Activated T-cell treated with anti-CD3 and anti-CD28 coated beads, Interleukin-2, amount 50 U/mL, for 24 hours (primary cell): ENCODE measurements around the gene SMG9.
"Not testable (repeated sequence)": the region's sequence is repeated elsewhere in the genome, so short reads cannot be mapped to it uniquely, and the experiment has no call there.

ENCODE experiments used
- DNase-seq: peaks from one replicate; pipeline ENCODE4 v3.0.0-alpha.2; 2020
- H3K27ac Mint-ChIP-seq: 2 replicates; pipeline ENCODE4 v1.8.0; 2020; ENCODE audit warnings: mild to moderate bottlenecking, mixed read lengths
- H3K27me3 Mint-ChIP-seq: 2 replicates; pipeline ENCODE4 v1.8.0; 2020; ENCODE audit warnings: mixed read lengths
- H3K36me3 Mint-ChIP-seq: 2 replicates; pipeline ENCODE4 v1.8.0; 2020; ENCODE audit warnings: low read depth, mixed read lengths
- H3K4me1 Mint-ChIP-seq: 2 replicates; pipeline ENCODE4 v1.8.0; 2020; ENCODE audit warnings: low read depth, mixed read lengths
- H3K4me3 Mint-ChIP-seq: 2 replicates; pipeline ENCODE4 v1.8.0; 2020; ENCODE audit warnings: mild to moderate bottlenecking, moderate library complexity, mixed read lengths
- H3K9me3 Mint-ChIP-seq: 2 replicates; pipeline ENCODE4 v1.8.0; 2020; ENCODE audit warnings: mixed read lengths

The SMG9 gene

DNA sequence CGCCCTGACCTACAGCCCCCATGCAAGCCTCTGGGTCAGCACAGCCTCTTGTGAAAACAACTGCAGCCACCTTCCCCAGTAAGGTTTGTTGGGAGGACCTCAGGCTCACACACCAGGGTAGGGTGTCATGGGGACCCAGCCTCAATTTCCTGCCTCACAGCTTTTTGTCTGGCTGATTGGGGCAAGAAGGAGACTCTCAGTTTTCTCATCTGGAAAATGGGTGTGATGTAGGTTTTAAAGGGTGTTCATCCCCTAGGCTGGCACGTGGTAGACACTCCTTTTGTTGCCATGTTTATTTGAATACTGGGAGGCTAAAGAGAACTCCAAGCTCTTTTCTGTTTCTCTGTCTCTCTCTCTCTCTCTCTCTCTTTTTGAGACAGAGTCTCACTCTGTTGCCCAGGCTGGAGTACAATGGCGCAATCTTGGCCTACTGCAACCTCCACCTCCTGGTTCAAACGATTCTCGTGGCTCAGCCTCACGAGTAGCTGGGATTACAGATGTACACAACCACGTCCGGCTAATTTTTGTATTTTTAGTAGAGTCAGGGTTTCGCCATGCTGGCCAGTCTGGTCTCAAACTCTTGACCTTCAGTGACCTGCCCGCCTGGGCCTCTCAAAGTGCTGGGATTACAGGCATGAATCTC, 66.6 kb downstream of the SMG9 start:
- Mint-ChIP-seq H3K4me3 (no peak overlapping the region), H3K27me3 (no peaks in the 10 kb centered on the region), H3K4me1 (peaks cover 4% of the 10 kb centered on the region), H3K9me3 (peaks cover 19% of the 10 kb centered on the region), H3K27ac (no peak overlapping the region), H3K36me3 (no peaks in the 10 kb centered on the region)
- no peak for DNase-seq

DNA sequence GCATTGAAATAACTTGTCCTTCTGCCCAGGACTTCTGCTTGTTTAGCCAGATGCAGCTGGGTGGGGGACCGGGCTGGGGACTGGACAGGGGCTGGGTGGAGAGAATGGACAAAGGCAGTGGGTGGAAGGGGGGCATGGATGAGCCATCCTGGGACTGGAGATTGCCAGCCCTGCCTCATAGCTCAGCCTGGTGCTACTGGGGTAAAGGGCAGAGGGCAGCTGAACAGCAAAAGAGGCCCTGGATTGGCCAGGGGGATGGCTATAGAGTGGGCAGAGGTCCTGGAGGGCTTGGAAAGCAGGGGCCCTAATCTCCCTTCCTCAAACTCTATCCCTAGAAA, 67.1 kb downstream of the SMG9 start:
- H3K27me3 Mint-ChIP-seq = no peaks in the 10 kb centered on the region
- no peak overlapping the region for H3K4me3 Mint-ChIP-seq
- H3K9me3 Mint-ChIP-seq = peaks cover 17% of the 10 kb centered on the region
- H3K36me3 Mint-ChIP-seq = no peaks in the 10 kb centered on the region
- no peak overlapping the region for H3K27ac Mint-ChIP-seq
- H3K4me1 Mint-ChIP-seq = peaks cover 4% of the 10 kb centered on the region
- no peak for DNase-seq

DNA sequence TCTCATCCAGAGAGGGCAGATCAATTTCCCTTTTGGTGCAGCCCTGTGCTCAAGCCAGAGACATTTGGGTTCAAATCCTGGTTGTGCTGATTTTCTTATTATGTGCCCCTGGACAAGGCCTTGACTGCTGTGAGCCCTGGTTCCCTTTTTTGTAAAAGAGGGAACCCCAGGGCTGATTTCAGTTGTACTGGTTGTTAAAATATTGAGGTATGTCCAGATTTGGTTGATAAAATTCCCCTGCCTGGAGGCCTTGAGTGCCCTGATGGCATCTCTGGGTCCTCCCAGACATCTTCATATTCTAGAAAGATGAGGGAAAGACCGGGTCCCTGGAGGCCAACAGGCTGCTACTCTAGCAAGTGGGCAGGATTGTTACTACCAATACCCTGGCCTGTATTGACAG, 70.4 kb downstream of the SMG9 start:
- H3K36me3 Mint-ChIP-seq = no peaks in the 10 kb centered on the region
- H3K27me3 Mint-ChIP-seq = no peaks in the 10 kb centered on the region
- DNase-seq = no peak
- H3K27ac Mint-ChIP-seq = no peak overlapping the region
- H3K4me3 Mint-ChIP-seq = no peak overlapping the region
- no peaks in the 10 kb centered on the region for H3K9me3 Mint-ChIP-seq
- peaks cover 4% of the 10 kb centered on the region for H3K4me1 Mint-ChIP-seq

GRCh38 chr19:43683905-43684304, 70.9 kb downstream of the SMG9 start:
- DNase-seq = no peak
- Mint-ChIP-seq H3K27ac (no peak overlapping the region), H3K4me3 (no peak overlapping the region), H3K4me1 (peaks cover 4% of the 10 kb centered on the region), H3K9me3 (no peaks in the 10 kb centered on the region), H3K36me3 (no peaks in the 10 kb centered on the region), H3K27me3 (no peaks in the 10 kb centered on the region)

DNA sequence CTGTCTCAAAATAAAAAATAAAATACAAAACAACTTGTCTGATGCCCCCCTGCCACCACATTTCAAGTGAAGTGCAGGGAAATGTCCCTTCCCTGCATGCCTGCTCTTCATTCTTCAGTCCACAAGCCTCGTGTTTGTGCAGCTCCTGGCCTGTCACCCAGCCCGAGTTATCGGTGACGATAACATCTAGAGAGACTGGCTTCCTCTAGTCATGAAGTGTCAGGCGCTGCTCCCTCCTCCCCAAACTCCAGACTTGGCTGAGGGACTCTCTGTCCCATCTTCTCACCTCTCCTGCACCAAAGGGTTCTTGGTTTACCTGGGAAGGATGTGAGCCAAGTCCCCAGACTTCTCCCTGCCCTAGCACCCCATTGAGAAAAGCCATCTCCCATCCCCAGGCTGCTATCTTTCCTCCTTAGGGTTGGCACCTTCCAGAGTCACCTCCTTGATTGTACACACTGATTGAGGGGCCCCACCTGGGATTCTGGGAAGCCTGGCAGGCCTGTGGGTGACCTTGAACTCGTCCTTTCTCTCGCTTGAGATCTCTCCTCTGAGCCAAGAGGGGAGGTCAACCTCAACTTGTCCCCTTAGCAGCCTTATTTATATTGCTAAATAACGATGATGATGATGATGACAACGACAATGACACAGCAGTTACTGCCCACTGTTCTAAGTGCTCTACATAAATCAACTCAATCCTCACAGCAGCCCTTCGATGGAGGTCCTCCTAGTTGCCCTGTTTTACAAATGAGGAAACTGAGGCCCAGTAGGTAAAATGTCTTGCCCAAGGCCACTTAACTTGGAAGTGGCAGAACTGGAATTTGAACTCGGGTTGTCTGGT, 71.7 kb downstream of the SMG9 start:
- H3K36me3 Mint-ChIP-seq = no peaks in the 10 kb centered on the region
- no peaks in the 10 kb centered on the region for H3K27me3 Mint-ChIP-seq
- no peak for DNase-seq
- no peak overlapping the region for H3K4me3 Mint-ChIP-seq
- H3K27ac Mint-ChIP-seq = no peak overlapping the region
- H3K4me1 Mint-ChIP-seq = peaks cover 4% of the 10 kb centered on the region
- no peaks in the 10 kb centered on the region for H3K9me3 Mint-ChIP-seq

DNA sequence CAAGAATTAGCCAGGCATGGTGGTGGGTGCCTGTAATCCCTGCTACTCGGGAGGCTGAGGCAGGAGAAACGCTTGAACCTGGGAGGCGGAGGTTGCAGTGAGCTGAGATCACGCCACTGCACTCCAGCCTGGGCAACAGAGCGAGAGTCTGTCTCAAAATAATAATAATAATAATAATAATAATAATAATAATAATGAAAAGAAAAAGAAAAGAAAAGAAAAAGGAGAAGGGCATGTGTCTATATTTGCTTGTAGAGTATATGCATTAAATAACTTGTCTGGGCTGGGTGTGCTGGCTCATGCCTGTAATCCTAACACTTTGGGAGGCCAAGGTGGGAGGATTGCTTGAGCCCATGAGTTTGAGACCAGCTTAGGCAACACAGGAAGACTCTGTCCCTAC, 72.5 kb downstream of the SMG9 start:
- H3K4me1 Mint-ChIP-seq, DNase-seq, H3K36me3 Mint-ChIP-seq, H3K9me3 Mint-ChIP-seq, H3K4me3 Mint-ChIP-seq, H3K27ac Mint-ChIP-seq, H3K27me3 Mint-ChIP-seq: not testable (repeated sequence)

DNA sequence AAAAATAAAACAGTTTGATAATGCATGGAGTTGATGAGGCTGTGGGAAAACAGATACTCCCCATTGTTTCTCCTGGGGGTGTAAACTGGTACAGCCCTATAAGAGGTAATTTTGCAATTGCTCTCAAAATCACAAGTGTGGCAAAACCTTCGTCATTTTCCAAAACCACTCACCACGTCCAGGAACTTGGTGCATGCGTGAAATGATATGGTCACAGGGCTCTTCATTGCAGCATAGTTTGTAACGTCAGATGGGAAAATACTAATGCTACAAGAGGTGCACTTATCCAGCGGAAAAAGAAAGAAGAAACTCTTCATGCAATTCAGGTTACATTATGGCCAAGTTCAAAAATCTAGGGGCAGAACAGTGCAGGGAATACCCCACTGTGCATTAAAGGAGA, 72.9 kb downstream of the SMG9 start:
- no peak overlapping the region for H3K4me3 Mint-ChIP-seq
- no peaks in the 10 kb centered on the region for H3K36me3 Mint-ChIP-seq
- H3K27ac Mint-ChIP-seq = no peak overlapping the region

GRCh38 chr19:43678512-43679261, 76.1 kb downstream of the SMG9 start:
- Mint-ChIP-seq H3K9me3 (no peaks in the 10 kb centered on the region), H3K4me1 (peaks cover 13% of the 10 kb centered on the region), H3K27me3 (no peaks in the 10 kb centered on the region), H3K27ac (no peak overlapping the region), H3K36me3 (no peaks in the 10 kb centered on the region), H3K4me3 (no peak overlapping the region)
- no peak for DNase-seq

More for the DNA sequence above, 72.9 kb downstream of the SMG9 start:
- Mint-ChIP-seq H3K4me1 (peaks cover 1% of the 10 kb centered on the region), H3K27me3 (no peaks in the 10 kb centered on the region), H3K9me3 (no peaks in the 10 kb centered on the region)
- no peak for DNase-seq
